Gastroesophageal sphincter (tissue), 4 donors: ENCODE measurements around the gene CNIH1. TPM values are rescaled to one million over a fixed set of nuclear protein-coding genes. Genes with fewer than 3 reads are reported as not detected.
A peak's percentile ranks its signal among the peaks of the same experiment; 100 is the strongest.

Experiments used
- ATAC-seq: fragments of 150-250 bp; one replicate; pipeline ENCODE4 v1.9.1; 2016; ENCODE audit warnings: mild to moderate bottlenecking, moderate library complexity
- H3K27ac ChIP-seq, 4 donors: fragments of 200-600 bp; sonication (generic) in 3 of 4; 1 replicate in 3 of 4; 2 replicates in 1 of 4; pipeline ENCODE4 v1.5.1; 2016 to 2019
- H3K27me3 ChIP-seq: fragments of 200-600 bp; sonication (generic); one replicate; pipeline ENCODE4 v1.5.1; 2019
- H3K36me3 ChIP-seq, 2 donors: fragments of 200-600 bp; sonication (generic); one replicate each; pipeline ENCODE4 v1.5.1; 2019; ENCODE audit warnings: control low read depth in 1 of 2
- H3K4me1 ChIP-seq, 3 donors: fragments of 200-600 bp; sonication (generic); 1 replicate in 2 of 3; 2 replicates in 1 of 3; pipeline ENCODE4 v1.5.1; 2016 to 2019; ENCODE audit warnings: control low read depth in 2 of 3
- H3K4me3 ChIP-seq, 2 donors: fragments of 200-600 bp; sonication (generic); one replicate each; pipeline ENCODE4 v1.5.1; 2019; ENCODE audit warnings: mild to moderate bottlenecking in 1 of 2, moderate library complexity in 1 of 2
- H3K9me3 ChIP-seq, 3 donors: fragments of 200-600 bp; sonication (generic); one replicate each; pipeline ENCODE4 v1.5.1; 2017 to 2019; ENCODE audit warnings: control low read depth in 2 of 3
- EP300 ChIP-seq: sonication (generic); formaldehyde crosslinking; IDR thresholded peaks from one replicate; pipeline ENCODE4 v1.6.1; 2017; ENCODE audit warnings: antibody characterized with exemption, mild to moderate bottlenecking
- POLR2A ChIP-seq, 2 donors: fragments of 450-650 bp; IDR thresholded peaks; one replicate each; pipeline ENCODE4 v1.6.1; 2017; ENCODE audit warnings: antibody characterized with exemption in 2 of 2, mild to moderate bottlenecking in 2 of 2, moderate library complexity in 1 of 2
- POLR2AphosphoS5 ChIP-seq: sonication (generic); formaldehyde crosslinking; IDR thresholded peaks from one replicate; pipeline ENCODE4 v1.6.1; 2017; ENCODE audit warnings: antibody characterized with exemption
- WGBS, 2 donors: methylation state at CpG; one replicate each; pipeline ENCODE4 v1.1.5; 2018; ENCODE audit warnings: low coverage in 1 of 2; 5-methylcytosine and 5-hydroxymethylcytosine counted together
- total RNA-seq, 4 donors: library from RNA; depleted of rRNA; stranded (reverse); fragments of >200 nt; gene quantifications; one replicate each; pipeline ENCODE4 v1.1.0, GENCODE V29; 2016
- TF ChIP-seq, protein P1 (sequence below), 4 experiments: fragments of 200-600 bp in 2 of 4; fragments of 450-650 bp in 2 of 4; sonication (generic) in 1 of 4; IDR thresholded peaks; one replicate each; pipeline ENCODE4 v1.5.1; 2017 to 2019; ENCODE audit warnings: antibody characterized with exemption in 4 of 4, mild to moderate bottlenecking in 2 of 4, moderate library complexity in 2 of 4

Gene CNIH1
- total RNA-seq: 100 to 1,000 TPM in 2 of 4 donors, 10 to 100 TPM in 2; 96.8 to 179 (median 127) TPM

DNA sequence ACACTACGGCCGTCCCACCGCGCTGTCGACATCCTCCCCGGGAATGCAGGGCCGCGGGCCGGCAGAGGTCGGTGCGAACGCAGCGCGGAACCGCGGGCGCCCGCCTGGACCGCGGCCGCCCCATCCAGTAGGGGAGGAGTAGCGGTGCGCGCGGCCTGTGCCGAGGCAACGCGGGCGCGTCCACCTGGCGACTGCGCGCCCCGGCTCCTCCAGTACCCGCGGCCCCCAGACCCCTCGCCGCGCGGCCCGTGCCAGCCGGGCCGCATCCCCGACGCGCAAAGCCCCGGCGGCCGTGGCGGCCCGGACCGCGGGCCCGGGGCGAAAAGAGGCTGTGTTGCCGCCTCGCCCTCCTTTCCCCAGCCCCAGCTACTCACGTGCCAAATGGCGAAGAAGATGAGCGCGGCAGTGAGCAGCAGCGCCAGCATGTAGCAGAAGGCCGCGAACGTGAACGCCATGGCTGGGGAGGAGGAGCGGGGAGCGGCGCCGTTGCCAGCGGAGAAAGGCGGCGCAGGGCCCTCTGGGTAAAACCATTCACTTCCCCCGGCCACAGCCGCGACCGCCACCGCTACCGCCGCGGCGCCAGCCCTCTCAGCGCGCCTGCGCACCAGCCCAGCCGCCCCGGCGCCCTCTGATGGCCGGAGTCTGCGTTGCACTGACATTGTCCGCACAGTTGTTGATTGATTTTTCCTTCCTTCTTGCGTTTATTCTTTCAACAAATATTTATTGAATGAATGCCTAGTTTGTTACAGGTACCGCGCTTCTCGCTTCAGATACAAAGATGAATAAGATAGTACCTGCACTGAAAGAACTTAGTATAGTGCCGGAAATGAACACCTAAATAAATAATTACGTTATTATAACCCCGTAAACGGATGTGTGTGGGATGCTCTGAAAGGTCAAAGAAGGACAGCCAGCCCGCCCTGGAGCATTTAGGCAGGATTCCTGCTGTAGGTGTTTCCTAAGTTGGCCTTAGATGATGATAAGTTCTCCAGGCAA is at the start of gene CNIH1:
Gene CNIH1, minus strand, starts transcription at position 502 of the 996 bp plus-strand sequence. Its CDS starts 47 bp downstream, at position 455.
- ATAC-seq: peak; percentile 99
- no peaks in the 10 kb centered on the region for H3K9me3 ChIP-seq
- peaks cover 6 to 59% (median 13%) of the 10 kb centered on the region in 3 donors for H3K4me1 ChIP-seq
- peak within 1 kb of the TSS; percentile 74 to 95 (median 94) for H3K27ac ChIP-seq
- WGBS, 2 donors: 0 to 1% methylated on average over 10 to 32 of the region's 100 CpGs
- peak within 1 kb of the TSS; percentile 60 to 67 for H3K4me3 ChIP-seq
- TF ChIP-seq POLR2A (IDR thresholded peaks at IDR 0.05) (peak; percentile 44 to 65), EP300 (no peak), POLR2AphosphoS5 (peak; percentile 60)
- TF ChIP-seq, protein P1, sequence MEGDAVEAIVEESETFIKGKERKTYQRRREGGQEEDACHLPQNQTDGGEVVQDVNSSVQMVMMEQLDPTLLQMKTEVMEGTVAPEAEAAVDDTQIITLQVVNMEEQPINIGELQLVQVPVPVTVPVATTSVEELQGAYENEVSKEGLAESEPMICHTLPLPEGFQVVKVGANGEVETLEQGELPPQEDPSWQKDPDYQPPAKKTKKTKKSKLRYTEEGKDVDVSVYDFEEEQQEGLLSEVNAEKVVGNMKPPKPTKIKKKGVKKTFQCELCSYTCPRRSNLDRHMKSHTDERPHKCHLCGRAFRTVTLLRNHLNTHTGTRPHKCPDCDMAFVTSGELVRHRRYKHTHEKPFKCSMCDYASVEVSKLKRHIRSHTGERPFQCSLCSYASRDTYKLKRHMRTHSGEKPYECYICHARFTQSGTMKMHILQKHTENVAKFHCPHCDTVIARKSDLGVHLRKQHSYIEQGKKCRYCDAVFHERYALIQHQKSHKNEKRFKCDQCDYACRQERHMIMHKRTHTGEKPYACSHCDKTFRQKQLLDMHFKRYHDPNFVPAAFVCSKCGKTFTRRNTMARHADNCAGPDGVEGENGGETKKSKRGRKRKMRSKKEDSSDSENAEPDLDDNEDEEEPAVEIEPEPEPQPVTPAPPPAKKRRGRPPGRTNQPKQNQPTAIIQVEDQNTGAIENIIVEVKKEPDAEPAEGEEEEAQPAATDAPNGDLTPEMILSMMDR (IDR thresholded peaks at IDR 0.05): peak; percentile 90 to 97 (median 94)
- no peaks in the 10 kb centered on the region for H3K36me3 ChIP-seq
- no peaks in the 10 kb centered on the region for H3K27me3 ChIP-seq

GRCh38 chr14:54490445-54491175 is 49.4 kb upstream of the CNIH1 start:
- no peak overlapping the region for H3K27ac ChIP-seq
- ATAC-seq: no peak
- WGBS, 2 donors: 23 to 27% methylated on average over 3 of the region's 3 CpGs
- H3K27me3 ChIP-seq: no peaks in the 10 kb centered on the region
- H3K36me3 ChIP-seq: no peaks in the 10 kb centered on the region
- peaks cover 0 to 36% (median 8%) of the 10 kb centered on the region in 3 donors for H3K4me1 ChIP-seq
- no peak overlapping the region for H3K4me3 ChIP-seq
- no peaks in the 10 kb centered on the region for H3K9me3 ChIP-seq
- TF ChIP-seq POLR2A (IDR thresholded peaks at IDR 0.05) (no peak), POLR2AphosphoS5 (no peak), EP300 (no peak)
- TF ChIP-seq, protein P1 (IDR thresholded peaks at IDR 0.05): no peak

DNA sequence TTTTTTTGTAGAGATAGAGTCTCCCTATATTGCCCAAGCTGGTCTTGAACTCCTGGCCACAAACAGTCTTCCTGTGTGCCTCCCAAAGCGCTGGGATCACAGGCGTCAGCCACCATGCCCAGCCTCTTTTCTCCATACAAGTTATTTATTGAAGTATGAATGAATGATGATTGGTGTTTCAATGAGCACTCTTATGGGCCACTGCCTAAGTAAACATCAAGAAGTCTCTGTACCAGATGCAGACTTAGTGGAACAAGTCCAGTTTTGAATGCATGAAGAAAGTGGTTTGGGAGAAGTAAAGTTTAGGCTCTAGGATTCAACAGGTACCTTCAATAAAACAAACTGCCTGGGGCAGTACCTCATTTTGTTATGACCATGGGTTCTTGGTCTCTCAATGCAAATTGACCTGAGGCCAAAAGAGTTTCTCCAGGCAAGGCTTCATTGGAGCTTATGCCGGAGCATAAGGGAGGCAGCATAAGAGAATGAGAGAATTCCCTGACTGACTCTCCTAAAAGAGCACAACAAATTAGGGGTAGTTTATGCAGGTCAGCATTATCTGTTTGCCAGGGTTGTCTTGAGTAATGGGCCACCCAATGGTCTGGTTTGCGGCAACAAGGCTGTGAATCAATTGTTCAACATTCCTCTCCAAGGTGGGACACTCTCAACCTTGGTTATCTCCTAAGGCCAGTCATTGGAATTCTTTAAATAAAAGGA is 48.7 kb upstream of the CNIH1 start:
- Histone ChIP-seq H3K9me3 (no peaks in the 10 kb centered on the region), H3K27me3 (no peaks in the 10 kb centered on the region), H3K4me1 (peaks cover 0 to 43% (median 8%) of the 10 kb centered on the region in 3 donors), H3K4me3 (peak overlapping the region in 1 of 2 donors; percentile 84), H3K36me3 (no peaks in the 10 kb centered on the region), H3K27ac (peak overlapping the region in 3 of 4 donors; percentile 93 to 96 (median 95))
- WGBS, 2 donors: 97 to 100% methylated on average over 3 to 4 of the region's 4 CpGs
- TF ChIP-seq, protein P1 (IDR thresholded peaks at IDR 0.05): no peak
- TF ChIP-seq POLR2A (IDR thresholded peaks at IDR 0.05) (no peak), POLR2AphosphoS5 (no peak), EP300 (no peak)
- ATAC-seq: no peak

- TF ChIP-seq EP300 (no peak), POLR2AphosphoS5 (no peak), POLR2A (IDR thresholded peaks at IDR 0.05) (no peak)
- TF ChIP-seq, protein P1 (IDR thresholded peaks at IDR 0.05): no peak
Measured at GRCh38 chr14:54489318-54489683, 48.1 kb upstream of the CNIH1 start.

More at GRCh38 chr14:54489318-54489683, 48.1 kb upstream of the CNIH1 start:
- Histone ChIP-seq H3K36me3 (no peaks in the 10 kb centered on the region), H3K27me3 (no peaks in the 10 kb centered on the region), H3K4me1 (peaks cover 0 to 45% (median 8%) of the 10 kb centered on the region in 3 donors), H3K9me3 (no peaks in the 10 kb centered on the region), H3K4me3 (peak overlapping the region; percentile 77 to 84), H3K27ac (peak overlapping the region; percentile 55 to 96 (median 94))
- ATAC-seq: no peak
- WGBS, 2 donors: 0 to 11% methylated on average over 3 to 5 of the region's 5 CpGs
